ENCODE data around the gene CSRP3. TPM values are rescaled to one million over a fixed set of nuclear protein-coding genes. Genes with fewer than 3 reads are reported as not detected.

Gene CSRP3
- total and polyA plus RNA-seq, 2 donors from 2014 or later = not detected

GRCh38 chr11:19173964-19174638 is 27.7 kb downstream of the CSRP3 start:
- no peak for TF ChIP-seq CTCF (IDR thresholded peaks at IDR 0.05; ENCODE audit: borderline replicate concordance, extremely low read depth, insufficient read depth)
- no peaks in the 10 kb centered on the region for H3K36me3 ChIP-seq (ENCODE audit: control insufficient read depth in 2 of 3, insufficient read depth in 3 of 3, low read length in 3 of 3)
- no peak overlapping the region for H3K4me3 ChIP-seq (ENCODE audit: low read length in 3 of 3)
- H3K4me1 ChIP-seq (ENCODE audit: control insufficient read depth in 2 of 3, insufficient read depth in 2 of 3, low read depth in 1 of 3, low read length in 3 of 3) = no peaks in the 10 kb centered on the region
- DNase-seq (no peak), FAIRE-seq (no peak)
- no peaks in the 10 kb centered on the region for H3K9me3 ChIP-seq (ENCODE audit: control insufficient read depth in 2 of 3, insufficient read depth in 1 of 3, low read length in 3 of 3)
- no peak overlapping the region for H3K9ac ChIP-seq (ENCODE audit: low read length in 3 of 3)
- H3K27ac ChIP-seq (ENCODE audit: low read depth in 2 of 2, low read length in 2 of 2) = no peak overlapping the region
- H3K27me3 ChIP-seq (ENCODE audit: control insufficient read depth, insufficient read depth, low read length) = no peaks in the 10 kb centered on the region
- intact Hi-C loops (cut with DNase I) = no loop called here

- Histone ChIP-seq H3K27me3 (ENCODE audit: control insufficient read depth, insufficient read depth, low read length) (no peaks in the 10 kb centered on the region), H3K36me3 (ENCODE audit: control insufficient read depth in 2 of 3, insufficient read depth in 3 of 3, low read length in 3 of 3) (peaks cover 0 to 3% (median under 1%) of the 10 kb centered on the region in 3 donors), H3K4me3 (ENCODE audit: low read length in 3 of 3) (no peak overlapping the region), H3K4me1 (ENCODE audit: control insufficient read depth in 2 of 3, insufficient read depth in 2 of 3, low read depth in 1 of 3, low read length in 3 of 3) (no peaks in the 10 kb centered on the region), H3K9ac (ENCODE audit: low read length in 3 of 3) (no peak overlapping the region), H3K27ac (ENCODE audit: low read depth in 2 of 2, low read length in 2 of 2) (no peak overlapping the region), H3K9me3 (ENCODE audit: control insufficient read depth in 2 of 3, insufficient read depth in 1 of 3, low read length in 3 of 3) (no peaks in the 10 kb centered on the region)
- TF ChIP-seq CTCF (IDR thresholded peaks at IDR 0.05; ENCODE audit: borderline replicate concordance, extremely low read depth, insufficient read depth) = no peak
- no peak for FAIRE-seq
- no peak for DNase-seq
- intact Hi-C loops (cut with DNase I) = no loop called here
Observed at GRCh38 chr11:19173004-19173689, 28.6 kb downstream of the CSRP3 start.

GRCh38 chr11:19168090-19168489 is 33.7 kb downstream of the CSRP3 start:
- intact Hi-C loops (cut with DNase I) = no loop called here
- H3K27me3 ChIP-seq (ENCODE audit: control insufficient read depth, insufficient read depth, low read length) = no peaks in the 10 kb centered on the region
- TF ChIP-seq CTCF (IDR thresholded peaks at IDR 0.05; ENCODE audit: borderline replicate concordance, extremely low read depth, insufficient read depth) = no peak
- DNase-seq (no peak), FAIRE-seq (no peak)
- H3K36me3 ChIP-seq (ENCODE audit: control insufficient read depth in 2 of 3, insufficient read depth in 3 of 3, low read length in 3 of 3) = peaks cover 0 to 8% (median 2%) of the 10 kb centered on the region in 3 donors
- H3K9ac ChIP-seq (ENCODE audit: low read length in 3 of 3) = no peak overlapping the region
- no peak overlapping the region for H3K4me3 ChIP-seq (ENCODE audit: low read length in 3 of 3)
- no peaks in the 10 kb centered on the region for H3K9me3 ChIP-seq (ENCODE audit: control insufficient read depth in 2 of 3, insufficient read depth in 1 of 3, low read length in 3 of 3)
- no peaks in the 10 kb centered on the region for H3K4me1 ChIP-seq (ENCODE audit: control insufficient read depth in 2 of 3, insufficient read depth in 2 of 3, low read depth in 1 of 3, low read length in 3 of 3)
- no peak overlapping the region for H3K27ac ChIP-seq (ENCODE audit: low read depth in 2 of 2, low read length in 2 of 2)
